Heart left ventricle (tissue), 16 donors: ENCODE data around the gene TPPP2. TPM values are rescaled to one million over a fixed set of nuclear protein-coding genes. Genes with fewer than 3 reads are reported as not detected.
A peak's percentile ranks its signal among the peaks of the same experiment; 100 is the strongest.

Source experiments
- ATAC-seq, 4 donors: fragments of 200-7000 bp; cut with Tn5 transposase; one replicate each; pipeline ENCODE4 v1.9.1; 2020 to 2022; ENCODE audit warnings: moderate library complexity in 4 of 4, mild to moderate bottlenecking in 3 of 4, moderate number of reproducible peaks in 1 of 4
- DNase-seq, 5 donors: peaks; one replicate each; pipeline ENCODE4 v3.0.0-alpha.2; 2020
- H3K27ac ChIP-seq, 12 donors: fragments of 200-600 bp; sonication (generic) in 4 of 12; one replicate each; pipeline versions ENCODE4 v1.5.0 to v1.8.0; 2016 to 2022; ENCODE audit warnings: mild to moderate bottlenecking in 2 of 12
- H3K27me3 ChIP-seq, 9 donors: fragments of 200-600 bp; sonication (generic) in 2 of 9; one replicate each; pipeline versions ENCODE4 v1.5.1 to v1.8.0; 2016 to 2022; ENCODE audit warnings: mild to moderate bottlenecking in 3 of 9
- H3K36me3 ChIP-seq, 9 donors: fragments of 200-600 bp; sonication (generic) in 2 of 9; one replicate each; pipeline versions ENCODE4 v1.5.0 to v1.8.0; 2018 to 2022; ENCODE audit warnings: mild to moderate bottlenecking in 2 of 9
- H3K4me1 ChIP-seq, 12 donors: fragments of 200-600 bp; sonication (generic) in 4 of 12; one replicate each; pipeline versions ENCODE4 v1.5.0 to v1.8.0; 2016 to 2022; ENCODE audit warnings: mild to moderate bottlenecking in 3 of 12
- H3K4me3 ChIP-seq, 12 donors: fragments of 200-600 bp; sonication (generic) in 4 of 12; one replicate each; pipeline versions ENCODE4 v1.5.0 to v1.8.0; 2017 to 2022; ENCODE audit warnings: mild to moderate bottlenecking in 9 of 12, moderate library complexity in 4 of 12
- H3K9me3 ChIP-seq, 12 donors: fragments of 200-600 bp; sonication (generic) in 4 of 12; one replicate each; pipeline versions ENCODE4 v1.5.0 to v1.8.0; 2016 to 2022; ENCODE audit warnings: mild to moderate bottlenecking in 1 of 12
- CTCF ChIP-seq, 12 donors: fragments of 200-600 bp; sonication (generic) in 4 of 12; IDR thresholded peaks; one replicate each; pipeline versions ENCODE4 v1.5.0 to v1.8.0; 2018 to 2022; ENCODE audit warnings: antibody characterized with exemption in 12 of 12, mild to moderate bottlenecking in 5 of 12
- POLR2A ChIP-seq, 2 donors: fragments of 450-650 bp; IDR thresholded peaks; one replicate each; pipeline ENCODE4 v1.6.1; 2017; ENCODE audit warnings: antibody characterized with exemption in 2 of 2, mild to moderate bottlenecking in 2 of 2, moderate library complexity in 2 of 2
- WGBS, 4 donors: extraction: QIAGEN DNeasy Blood & Tissue Kit in 2 of 4; methylation state at CpG; one replicate each; pipeline versions ENCODE4 v1.1.5 to v1.1.7; 2013 to 2018; 5-methylcytosine and 5-hydroxymethylcytosine counted together
- intact Hi-C, 10 donors: fragments of 100-400 bp; cut with DNase I; formaldehyde crosslinking; loops; one replicate each; pipeline versions ENCODE4 v1.11.1 to v1.14.2; 2022
- polyA plus RNA-seq, 2 donors: library from polyadenylated mRNA; stranded (reverse); fragments of 200-250 nt; gene quantifications; one replicate each; pipeline ENCODE4 v1.2.3, GENCODE V29; 2013
- total RNA-seq, 9 donors: library from RNA; depleted of rRNA in 2 of 9; stranded (reverse); fragments of >200 nt in 2 of 9; fragmentation: NEBNext Ultra II Directional in 3 of 9; extraction: Animal tissue kit (Norgen Biotek cat#: 25700) in 3 of 9; gene quantifications; one replicate each; pipeline versions ENCODE4 v1.1.0 to v1.2.4, GENCODE V29; 2016 to 2023
- donor health status: ischemic (EF 13 %, LVEDD 7.1; RV severe dilation, severe dysfunction).
- donor health status: healthy with polysubstance abuse.
- donor health status: DM: no; HTN: yes; CAD: no.
- donor health status: DM: no; HTN: no; CAD: no.
- donor health status: ischemic (EF 25% LVEDD 6.9; RV normal size, moderate dysfunction).
- donor health status: ischemic (EF 25% LVEDD 5.7; RV mildly dilated, moderate dysfunction).
- donor health status: healthy.
- donor health status: DM: yes; HTN: yes; CAD: no.
- donor health status: ischemic (EF 35%, LVEDD 5.7; RV mildly dilated, moderate dysfunction).
- donor health status: nonischemic (EF 11% LVEDD 7.7; RV severe dilation, severe dysfunction).
- donor health status: DM: yes; HTN: yes; CAD: no.
- donor health status: PGD.
- donor health status: ischemic (EF 29% LVEDD 5.4; RV normal size, mild dysfunction).
- donor health status: nonischemic (EF 23%, LVEDD 6.1; RV moderate dilation, normal function).

TPPP2 gene
- total and polyA plus RNA-seq, 11 donors: 0.54 to 2.8 (median 0.96) TPM; not detected in 2

- Histone ChIP-seq H3K9me3 (no peaks in the 10 kb centered on the region), H3K4me3 (no peak overlapping the region), H3K27ac (peak overlapping the region in 9 of 12 donors; percentile 7 to 62 (median 38)), H3K27me3 (no peaks in the 10 kb centered on the region), H3K36me3 (no peaks in the 10 kb centered on the region), H3K4me1 (peaks cover 5 to 52% (median 30%) of the 10 kb centered on the region in 12 donors)
- intact Hi-C loops: loop anchor here in 5 of 10 donors (5.0 to 10.0 kb wide), 5 partner anchors 37 to 362 kb away; partner anchors contain the start of gene RNASE4 (in 1 of the 5)
- DNase-seq (peak in 2 of 5 donors; percentile 47 to 54), ATAC-seq (peak in 3 of 4 donors; percentile 25 to 49 (median 38))
- no peak for TF ChIP-seq POLR2A (IDR thresholded peaks at IDR 0.05)
- TF ChIP-seq CTCF (IDR thresholded peaks at IDR 0.05): no peak
- WGBS, 4 donors: 28 to 42% (median 31%) methylated on average over 6 of the region's 6 CpGs
Measured at GRCh38 chr14:21043974-21044618, 14.1 kb downstream of the TPPP2 start.

- Histone ChIP-seq H3K4me1 (peaks cover 4 to 40% (median 21%) of the 10 kb centered on the region in 12 donors), H3K27ac (no peak overlapping the region), H3K9me3 (no peaks in the 10 kb centered on the region), H3K27me3 (no peaks in the 10 kb centered on the region), H3K4me3 (no peak overlapping the region), H3K36me3 (no peaks in the 10 kb centered on the region)
- intact Hi-C loops: loop anchor here in 5 of 10 donors (5.0 to 10.0 kb wide), 3 partner anchors 180 to 353 kb away; no protein-coding TSS in a partner anchor
- WGBS, 4 donors: 43 to 84% (median 64%) methylated on average over 2 of the region's 2 CpGs
- TF ChIP-seq POLR2A (IDR thresholded peaks at IDR 0.05) (no peak), CTCF (IDR thresholded peaks at IDR 0.05) (no peak)
- DNase-seq (no peak), ATAC-seq (no peak)
Measured at GRCh38 chr14:21047378-21047781, 17.4 kb downstream of the TPPP2 start.

GRCh38 chr14:21048638-21049037, 18.6 kb downstream of the TPPP2 start:
- intact Hi-C loops: loop anchor here in 5 of 10 donors (5.0 to 10.0 kb wide), 3 partner anchors 181 to 354 kb away; no protein-coding TSS in a partner anchor
- DNase-seq: no peak
- H3K4me1 ChIP-seq: peaks cover 4 to 28% (median 9%) of the 10 kb centered on the region in 12 donors
- 27 to 52% (median 39%) methylated on average over 2 of the region's 2 CpGs for WGBS, 4 donors
- H3K36me3 ChIP-seq: no peaks in the 10 kb centered on the region
- H3K4me3 ChIP-seq: no peak overlapping the region
- H3K27ac ChIP-seq: peak overlapping the region in 1 of 12 donors; percentile 8
- no peak for TF ChIP-seq POLR2A (IDR thresholded peaks at IDR 0.05)
- TF ChIP-seq CTCF (IDR thresholded peaks at IDR 0.05): no peak
- no peaks in the 10 kb centered on the region for H3K27me3 ChIP-seq
- ATAC-seq: peak in 3 of 4 donors; percentile 20 to 42 (median 32)
- no peaks in the 10 kb centered on the region for H3K9me3 ChIP-seq

GRCh38 chr14:21049271-21049673, 19.3 kb downstream of the TPPP2 start:
- H3K4me3 ChIP-seq: no peak overlapping the region
- intact Hi-C loops: loop anchor here in 5 of 10 donors (5.0 to 10.0 kb wide), 3 partner anchors 182 to 354 kb away; no protein-coding TSS in a partner anchor
- TF ChIP-seq POLR2A (IDR thresholded peaks at IDR 0.05) (no peak), CTCF (IDR thresholded peaks at IDR 0.05) (no peak)
- DNase-seq: no peak
- no peak overlapping the region for H3K27ac ChIP-seq
- 83 to 92% (median 87%) methylated on average over 3 of the region's 3 CpGs for WGBS, 4 donors
- no peaks in the 10 kb centered on the region for H3K9me3 ChIP-seq
- peaks cover 0 to 22% (median 3%) of the 10 kb centered on the region in 12 donors for H3K4me1 ChIP-seq
- no peaks in the 10 kb centered on the region for H3K36me3 ChIP-seq
- no peaks in the 10 kb centered on the region for H3K27me3 ChIP-seq
- no peak for ATAC-seq
